ENCODE results near the gene ADAP1.
"Not testable (repeated sequence)": the region's sequence is repeated elsewhere in the genome, so short reads cannot be mapped to it uniquely, and the experiment has no call there.

ADAP1 gene

DNA sequence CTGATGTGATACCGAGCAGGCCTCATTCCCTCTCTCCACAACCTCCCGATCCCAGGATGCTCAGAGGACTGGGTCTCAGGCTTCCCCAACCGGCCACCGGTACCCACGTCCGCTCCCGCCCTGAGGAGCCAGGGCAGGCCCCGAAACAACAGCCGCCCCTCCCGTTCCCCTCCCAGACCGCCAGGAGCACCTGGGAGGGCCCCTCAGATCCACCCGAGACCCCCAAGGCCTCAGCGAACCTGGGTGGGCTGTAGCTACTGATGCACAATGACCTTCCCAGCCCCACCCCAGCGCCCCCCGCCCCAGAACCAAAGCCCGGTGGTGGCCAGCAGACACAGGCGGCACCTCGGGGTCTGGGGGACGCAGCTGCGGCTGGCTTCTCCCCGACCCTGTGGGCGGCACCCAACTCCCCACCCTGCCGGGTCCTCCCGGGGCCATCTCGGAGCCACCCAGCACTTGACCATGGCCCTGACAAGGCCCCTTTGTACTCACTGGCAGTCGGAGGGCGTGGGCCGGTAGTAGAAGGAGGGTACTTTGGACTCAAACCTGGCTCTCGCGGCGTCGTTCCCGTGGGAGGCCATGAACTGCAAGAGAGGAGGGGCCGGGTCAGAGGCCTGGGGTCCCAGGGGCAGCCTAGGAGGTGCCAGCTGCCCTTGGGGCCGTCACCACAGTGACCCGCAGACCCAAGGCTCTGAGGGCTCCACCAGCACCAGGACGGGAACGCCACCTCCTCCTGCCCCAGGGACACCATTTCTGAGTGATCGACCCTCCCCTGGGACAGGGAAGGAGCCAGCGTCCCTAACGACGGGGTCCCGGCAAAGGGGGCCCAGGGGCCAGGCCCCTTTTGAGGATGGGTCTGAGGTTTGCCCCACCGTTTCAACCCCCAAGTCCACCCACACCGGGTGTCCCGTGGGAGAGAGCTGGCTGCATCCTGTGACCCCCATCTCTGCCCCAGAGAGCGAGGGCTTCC lies 28.1 kb downstream of the ADAP1 start:
- H3K79me2 ChIP-seq (ENCODE audit: insufficient read depth, low read length) = no peaks in the 10 kb centered on the region
- H3K9ac ChIP-seq (ENCODE audit: low read length) = no peak overlapping the region
- no peaks in the 10 kb centered on the region for H3K36me3 ChIP-seq (ENCODE audit: insufficient read depth, low read length)
- H3K27ac ChIP-seq (ENCODE audit: low read depth, low read length, poor library complexity, severe bottlenecking) = no peak overlapping the region
- H4K20me1 ChIP-seq (ENCODE audit: insufficient read depth, low read length) = no peaks in the 10 kb centered on the region
- H3F3A ChIP-seq (ENCODE audit: insufficient read depth, low read length) = no peaks in the 10 kb centered on the region
- H3K9me2 ChIP-seq (ENCODE audit: low read depth, low read length) = no peaks in the 10 kb centered on the region
- no peak overlapping the region for H2AFZ ChIP-seq (ENCODE audit: low read length)
- no peak overlapping the region for H3K4me3 ChIP-seq (ENCODE audit: low read depth, low read length, poor library complexity, severe bottlenecking)
- H3K27me3 ChIP-seq (ENCODE audit: insufficient read depth, low read length) = peaks cover 7% of the 10 kb centered on the region; the same call in 1 of the 2 replicates
- H3K4me1 ChIP-seq (ENCODE audit: insufficient read depth, low read length, severe bottlenecking) = peaks cover 11% of the 10 kb centered on the region
- TF ChIP-seq CTCF (IDR thresholded peaks at IDR 0.05; ENCODE audit: low read length) (no peak), EZH2 (IDR thresholded peaks at IDR 0.05; ENCODE audit: borderline replicate concordance, low read length) (no peak)
- no peaks in the 10 kb centered on the region for H3K9me3 ChIP-seq (ENCODE audit: low read length)
- no peak overlapping the region for H3K4me2 ChIP-seq (ENCODE audit: low read length)

GRCh38 chr7:925601-926000 lies 28.9 kb downstream of the ADAP1 start:
- Histone ChIP-seq H3K9me3 (ENCODE audit: low read length) (no peaks in the 10 kb centered on the region), H3K27ac (ENCODE audit: low read depth, low read length, poor library complexity, severe bottlenecking) (no peak overlapping the region), H3K9ac (ENCODE audit: low read length) (no peak overlapping the region), H3K4me1 (ENCODE audit: insufficient read depth, low read length, severe bottlenecking) (peaks cover 11% of the 10 kb centered on the region), H2AFZ (ENCODE audit: low read length) (no peak overlapping the region), H3K9me2 (ENCODE audit: low read depth, low read length) (no peaks in the 10 kb centered on the region), H3K27me3 (ENCODE audit: insufficient read depth, low read length) (peaks cover 14% of the 10 kb centered on the region; the same call in 1 of the 2 replicates), H3K79me2 (ENCODE audit: insufficient read depth, low read length) (no peaks in the 10 kb centered on the region), H3K36me3 (ENCODE audit: insufficient read depth, low read length) (no peaks in the 10 kb centered on the region), H3K4me2 (ENCODE audit: low read length) (no peak overlapping the region), H4K20me1 (ENCODE audit: insufficient read depth, low read length) (no peaks in the 10 kb centered on the region), H3K4me3 (ENCODE audit: low read depth, low read length, poor library complexity, severe bottlenecking) (no peak overlapping the region), H3F3A (ENCODE audit: insufficient read depth, low read length) (no peaks in the 10 kb centered on the region)
- no peak for TF ChIP-seq CTCF (IDR thresholded peaks at IDR 0.05; ENCODE audit: low read length)
- no peak for TF ChIP-seq EZH2 (IDR thresholded peaks at IDR 0.05; ENCODE audit: borderline replicate concordance, low read length)

GRCh38 chr7:924541-925231 lies 29.8 kb downstream of the ADAP1 start:
- peaks cover 11% of the 10 kb centered on the region for H3K4me1 ChIP-seq (ENCODE audit: insufficient read depth, low read length, severe bottlenecking)
- H3K79me2 ChIP-seq (ENCODE audit: insufficient read depth, low read length) = no peaks in the 10 kb centered on the region
- no peaks in the 10 kb centered on the region for H4K20me1 ChIP-seq (ENCODE audit: insufficient read depth, low read length)
- no peaks in the 10 kb centered on the region for H3K9me2 ChIP-seq (ENCODE audit: low read depth, low read length)
- H3K4me2 ChIP-seq (ENCODE audit: low read length) = no peak overlapping the region
- H3K4me3 ChIP-seq (ENCODE audit: low read depth, low read length, poor library complexity, severe bottlenecking) = no peak overlapping the region
- no peaks in the 10 kb centered on the region for H3K36me3 ChIP-seq (ENCODE audit: insufficient read depth, low read length)
- H3K27ac ChIP-seq (ENCODE audit: low read depth, low read length, poor library complexity, severe bottlenecking) = no peak overlapping the region
- TF ChIP-seq EZH2 (IDR thresholded peaks at IDR 0.05; ENCODE audit: borderline replicate concordance, low read length) = no peak
- no peak for TF ChIP-seq CTCF (IDR thresholded peaks at IDR 0.05; ENCODE audit: low read length)
- H3K9ac ChIP-seq (ENCODE audit: low read length) = no peak overlapping the region
- no peak overlapping the region for H2AFZ ChIP-seq (ENCODE audit: low read length)
- H3K9me3 ChIP-seq (ENCODE audit: low read length) = no peaks in the 10 kb centered on the region
- no peaks in the 10 kb centered on the region for H3F3A ChIP-seq (ENCODE audit: insufficient read depth, low read length)
- H3K27me3 ChIP-seq (ENCODE audit: insufficient read depth, low read length) = peaks cover 14% of the 10 kb centered on the region; the same call in 1 of the 2 replicates

DNA sequence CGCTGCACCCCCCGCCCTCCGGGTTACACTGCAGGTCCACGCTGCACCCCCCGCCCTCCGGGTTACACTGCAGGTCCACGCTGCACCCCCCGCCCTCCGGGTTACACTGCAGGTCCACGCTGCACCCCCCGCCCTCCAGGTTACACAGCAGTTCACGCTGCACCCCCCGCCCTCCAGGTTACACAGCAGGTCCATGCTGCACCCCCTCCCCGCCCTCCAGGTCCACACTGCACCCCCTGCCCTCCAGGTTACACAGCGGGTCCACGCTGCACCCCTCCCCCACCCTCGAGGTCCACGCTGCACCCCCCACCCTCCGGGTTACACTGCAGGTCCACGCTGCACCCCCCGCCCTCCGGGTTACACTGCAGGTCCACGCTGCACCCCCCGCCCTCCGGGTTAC lies 30.4 kb downstream of the ADAP1 start:
- Histone ChIP-seq H3K4me1 (ENCODE audit: insufficient read depth, low read length, severe bottlenecking) (peaks cover 11% of the 10 kb centered on the region), H3K27me3 (ENCODE audit: insufficient read depth, low read length) (peaks cover 14% of the 10 kb centered on the region; the same call in 1 of the 2 replicates)
- not testable (repeated sequence) for H3K4me2 ChIP-seq (ENCODE audit: low read length); H3K4me3 ChIP-seq (ENCODE audit: low read depth, low read length, poor library complexity, severe bottlenecking); H3K27ac ChIP-seq (ENCODE audit: low read depth, low read length, poor library complexity, severe bottlenecking); H4K20me1 ChIP-seq (ENCODE audit: insufficient read depth, low read length); H3K9me3 ChIP-seq (ENCODE audit: low read length); H3K9ac ChIP-seq (ENCODE audit: low read length); H3K79me2 ChIP-seq (ENCODE audit: insufficient read depth, low read length); H2AFZ ChIP-seq (ENCODE audit: low read length); H3F3A ChIP-seq (ENCODE audit: insufficient read depth, low read length); H3K36me3 ChIP-seq (ENCODE audit: insufficient read depth, low read length); H3K9me2 ChIP-seq (ENCODE audit: low read depth, low read length)
